IMR-90 (cell line): ENCODE measurements around the gene CEP57L1. TPM values are rescaled to one million over a fixed set of nuclear protein-coding genes. Genes with fewer than 3 reads are reported as not detected.

Experiments
- ATAC-seq: fragments of 200-7000 bp; cut with Tn5 transposase; 2 replicates; pipeline ENCODE4 v1.9.1; 2020; ENCODE audit warnings: low read depth, mild to moderate bottlenecking, moderate library complexity
- BruUV-seq: library from RNA; stranded (reverse); fragments of 400-500 nt; replicated peaks from 2 replicates; lab custom pipeline; 2021; lab: Mats Ljungman, UMichigan
- CTCF ChIA-PET: fragments of 300-600 bp; formaldehyde crosslinking; extraction: SDS; loops from one replicate; lab custom pipeline; 2021; ENCODE audit warnings: antibody characterized with exemption; lab: Yijun Ruan, JAX
- POLR2A ChIA-PET: fragments of 300-600 bp; sonication (Branson Sonifier 250); formaldehyde crosslinking; loops from one replicate; lab custom pipeline; 2022; ENCODE audit warnings: antibody characterized with exemption; ENCODE audit not compliant: unreplicated experiment; lab: Charles Lee
- DNase-seq: peaks from one replicate; pipeline ENCODE4 v3.0.0; 2013
- H2AFZ ChIP-seq: replicated peaks from 2 replicates; pipeline ENCODE3; 2013; ENCODE audit warnings: low read length, mild to moderate bottlenecking; ENCODE audit not compliant: poor library complexity
- H2AK5ac ChIP-seq: 2 replicates; pipeline ENCODE4 v1.6.1; 2013; ENCODE audit warnings: low read depth, low read length, inconsistent platforms
- H2AK9ac ChIP-seq: replicated peaks from 2 replicates; pipeline ENCODE3; 2013; ENCODE audit warnings: mild to moderate bottlenecking, low read depth, low read length, moderate library complexity; ENCODE audit not compliant: poor library complexity
- H2BK120ac ChIP-seq: 2 replicates; pipeline ENCODE4 v1.6.1; 2013; ENCODE audit warnings: low read depth, low read length, inconsistent platforms
- H2BK15ac ChIP-seq: 3 replicates; pipeline ENCODE4 v1.6.1; 2013; ENCODE audit warnings: low read depth, low read length, inconsistent platforms
- H2BK20ac ChIP-seq: 2 replicates; pipeline ENCODE4 v1.6.1; 2013; ENCODE audit warnings: low read depth, mild to moderate bottlenecking, inconsistent platforms, low read length, moderate library complexity
- H2BK5ac ChIP-seq: 2 replicates; pipeline ENCODE4 v1.6.1; 2013; ENCODE audit warnings: mild to moderate bottlenecking, low read depth, low read length, inconsistent platforms; ENCODE audit not compliant: poor library complexity, severe bottlenecking
- H3K14ac ChIP-seq: replicated peaks from 2 replicates; pipeline ENCODE4 v1.6.1; 2013; ENCODE audit warnings: low read depth, low read length, inconsistent platforms
- H3K18ac ChIP-seq: 2 replicates; pipeline ENCODE4 v1.6.1; 2013; ENCODE audit warnings: low read depth, low read length, control low read depth
- H3K23ac ChIP-seq: 2 replicates; pipeline ENCODE4 v1.6.1; 2013; ENCODE audit warnings: low read depth, low read length, inconsistent platforms
- H3K27ac ChIP-seq: 2 replicates; pipeline ENCODE4 v1.5.1; 2013; ENCODE audit warnings: mild to moderate bottlenecking, control low read depth, low read length; ENCODE audit not compliant: insufficient read depth
- H3K27me3 ChIP-seq: 2 replicates; pipeline ENCODE4 v1.6.1; 2013; ENCODE audit warnings: low read length; ENCODE audit not compliant: control insufficient read depth, insufficient read depth
- H3K36me3 ChIP-seq: 2 replicates; pipeline ENCODE4 v1.6.1; 2013; ENCODE audit warnings: low read length, mixed read lengths; ENCODE audit not compliant: control insufficient read depth, insufficient read depth
- H3K4ac ChIP-seq: 2 replicates; pipeline ENCODE4 v1.6.1; 2013; ENCODE audit warnings: low read depth, low read length, inconsistent platforms
- H3K4me1 ChIP-seq: 2 replicates; pipeline ENCODE4 v1.6.1; 2013; ENCODE audit warnings: low read length, mixed read lengths; ENCODE audit not compliant: control insufficient read depth, insufficient read depth
- H3K4me2 ChIP-seq: 2 replicates; pipeline ENCODE4 v1.6.1; 2013; ENCODE audit warnings: low read depth, mild to moderate bottlenecking, control low read depth, low read length, moderate library complexity
- H3K4me3 ChIP-seq: 2 replicates; pipeline ENCODE4 v1.5.1; 2013; ENCODE audit warnings: low read depth, mild to moderate bottlenecking, control low read depth, low read length, moderate library complexity; ENCODE audit not compliant: insufficient read depth
- H3K56ac ChIP-seq: 2 replicates; pipeline ENCODE4 v1.6.1; 2013; ENCODE audit warnings: low read length, inconsistent platforms; ENCODE audit not compliant: insufficient read depth; ENCODE audit errors: extremely low read depth
- H3K79me1 ChIP-seq, 2 experiments: 2 replicates each; pipeline ENCODE4 v1.6.1; 2013; ENCODE audit warnings: low read length in 2 of 2, inconsistent platforms in 1 of 2, low read depth in 1 of 2
- H3K9ac ChIP-seq: 2 replicates; pipeline ENCODE4 v1.6.1; 2013; ENCODE audit warnings: low read depth, low read length, control low read depth
- H3K9me1 ChIP-seq: 2 replicates; pipeline ENCODE4 v1.6.1; 2013; ENCODE audit warnings: low read length, inconsistent platforms; ENCODE audit not compliant: insufficient read depth
- H3K9me3 ChIP-seq: 2 replicates; pipeline ENCODE4 v1.6.1; 2013; ENCODE audit warnings: low read length; ENCODE audit not compliant: control insufficient read depth, insufficient read depth
- H4K20me1 ChIP-seq: 2 replicates; pipeline ENCODE4 v1.6.1; 2013; ENCODE audit warnings: low read length, inconsistent platforms; ENCODE audit not compliant: insufficient read depth
- H4K5ac ChIP-seq: 2 replicates; pipeline ENCODE4 v1.6.1; 2013; ENCODE audit warnings: mild to moderate bottlenecking, low read depth, low read length, control low read depth
- H4K8ac ChIP-seq, 2 experiments: 2 replicates each; pipeline ENCODE4 v1.6.1; 2013; ENCODE audit warnings: low read depth in 2 of 2, low read length in 2 of 2, control low read depth in 1 of 2, inconsistent platforms in 1 of 2
- H4K91ac ChIP-seq: 2 replicates; pipeline ENCODE4 v1.6.1; 2013; ENCODE audit warnings: low read depth, low read length, inconsistent platforms; ENCODE audit not compliant: insufficient read depth
- BHLHE40 ChIP-seq: fragments of 150-350 bp; IDR thresholded peaks from 2 replicates; pipeline ENCODE4 v1.6.1; 2016; ENCODE audit warnings: mild to moderate bottlenecking, low read depth, low read length
- CEBPB ChIP-seq: IDR thresholded peaks from 2 replicates; pipeline ENCODE4 v1.6.1; 2012; ENCODE audit warnings: low read depth, low read length, improper control_type of control experiment
- CTCF ChIP-seq: conservative IDR thresholded peaks from 2 replicates; pipeline ENCODE4 v1.5.1; 2012; ENCODE audit warnings: mild to moderate bottlenecking, low read depth, low read length, improper control_type of control experiment
- ELK1 ChIP-seq: fragments of 150-350 bp; IDR thresholded peaks from 2 replicates; pipeline ENCODE4 v1.6.1; 2016; ENCODE audit warnings: low read depth, mild to moderate bottlenecking, low read length, moderate library complexity, borderline replicate concordance
- FOS ChIP-seq: fragments of 150-350 bp; IDR thresholded peaks from 2 replicates; pipeline ENCODE4 v1.6.1; 2016; ENCODE audit warnings: low read depth, low read length
- MAFK ChIP-seq: IDR thresholded peaks from 2 replicates; pipeline ENCODE4 v1.6.1; 2012; ENCODE audit warnings: low read depth, low read length, improper control_type of control experiment
- MAZ ChIP-seq: IDR thresholded peaks from 2 replicates; pipeline ENCODE4 v1.6.1; 2012; ENCODE audit warnings: low read depth, mild to moderate bottlenecking, low read length, improper control_type of control experiment, moderate library complexity, borderline replicate concordance
- MXI1 ChIP-seq: IDR thresholded peaks from 2 replicates; pipeline ENCODE4 v1.6.1; 2012; ENCODE audit warnings: low read depth, mild to moderate bottlenecking, low read length, moderate library complexity, borderline replicate concordance
- NFE2L2 ChIP-seq: fragments of 150-350 bp; IDR thresholded peaks from 2 replicates; pipeline ENCODE4 v1.6.1; 2016; ENCODE audit warnings: low read depth, mild to moderate bottlenecking, low read length
- POLR2A ChIP-seq: IDR thresholded peaks from 2 replicates; pipeline ENCODE4 v1.6.1; 2012; ENCODE audit warnings: mild to moderate bottlenecking, low read depth, low read length
- RAD21 ChIP-seq: IDR thresholded peaks from 2 replicates; pipeline ENCODE4 v1.6.1; 2012; ENCODE audit warnings: low read length, improper control_type of control experiment
- RCOR1 ChIP-seq: IDR thresholded peaks from 2 replicates; pipeline ENCODE4 v1.6.1; 2012; ENCODE audit warnings: mild to moderate bottlenecking, low read length, improper control_type of control experiment; ENCODE audit not compliant: insufficient replicate concordance
- RFX5 ChIP-seq: IDR thresholded peaks from 2 replicates; pipeline ENCODE4 v1.8.0; 2012; ENCODE audit warnings: low read depth, mild to moderate bottlenecking, low read length, moderate library complexity
- USF2 ChIP-seq: fragments of 150-350 bp; IDR thresholded peaks from 2 replicates; pipeline ENCODE4 v1.6.1; 2017; ENCODE audit warnings: mild to moderate bottlenecking, antibody characterized with exemption, low read length, low read depth
- WGBS, 2 experiments: methylation state at CpG; one replicate each; pipeline versions ENCODE4 v1.1.5 to v1.1.7; 2013; ENCODE audit warnings: missing lambda C conversion rate in 2 of 2; ENCODE audit not compliant: insufficient read length in 1 of 2; ENCODE audit errors: extremely low coverage in 2 of 2; 5-methylcytosine and 5-hydroxymethylcytosine counted together
- dilution Hi-C: fragments of 300-500 bp; cut with HindIII; formaldehyde crosslinking; loops from one replicate; pipeline ENCODE4 v1.14.3; 2018; ENCODE audit warnings: low sequenced_read_pairs; ENCODE audit not compliant: unreplicated experiment
- in situ Hi-C: fragments of 300-500 bp; cut with MboI; formaldehyde crosslinking; loops from 3 replicates; pipeline ENCODE4 v1.14.3; 2019; ENCODE audit warnings: low sequenced_read_pairs, inconsistent platforms, mixed read lengths
- intact Hi-C: fragments of 100-400 bp; cut with micrococcal nuclease; formaldehyde crosslinking; loops from 2 replicates; pipeline ENCODE4 v1.10.0; 2022
- polyA plus RNA-seq, 3 experiments: library from polyadenylated mRNA; depleted of rRNA; stranded (reverse); fragments of >200 nt; gene quantifications; 2 replicates each; pipeline ENCODE4 v1.2.3, GENCODE V29; 2012; ENCODE audit warnings: low replicate concordance in 1 of 3
- total RNA-seq: library from RNA; depleted of rRNA; stranded (reverse); fragments of >200 nt; gene quantifications from 2 replicates; pipeline ENCODE4 v1.2.3, GENCODE V29; 2012

CEP57L1 gene
- total and polyA plus RNA-seq, 2 of the 4 experiments (the other 2 are of a cell fraction), result 10.3 to 21.9 TPM

- DNase-seq (no peak), ATAC-seq (no peak)
- H2BK5ac ChIP-seq, result no peak overlapping the region
- H4K91ac ChIP-seq, result no peak overlapping the region
- no peak overlapping the region for H4K5ac ChIP-seq
- H3K9ac ChIP-seq, result no peak overlapping the region
- ChIA-PET POLR2A (no interaction called here), CTCF (interaction anchor here (0.6 to 1.0 kb wide), 2 partner anchors 14 to 157 kb away, joined by 3 to 4 read pairs; no protein-coding TSS in a partner anchor)
- no peak overlapping the region for H2BK120ac ChIP-seq
- H3K79me1 ChIP-seq, result no peaks in the 10 kb centered on the region
- H2AFZ ChIP-seq, result no peak overlapping the region
- H3K9me1 ChIP-seq, result peaks cover 5% of the 10 kb centered on the region; the same call in 1 of the 2 replicates
- no TSS peak for BruUV-seq
- TF ChIP-seq RCOR1 (no peak), POLR2A (no peak), NFE2L2 (no peak), MAZ (no peak), CEBPB (no peak), USF2 (no peak), ELK1 (no peak), MXI1 (no peak), RFX5 (no peak), BHLHE40 (no peak), CTCF (no peak), MAFK (no peak), FOS (no peak), RAD21 (no peak)
- H3K27ac ChIP-seq, result no peak overlapping the region
- H3K36me3 ChIP-seq, result no peaks in the 10 kb centered on the region
- H3K4me1 ChIP-seq, result peaks cover 1% of the 10 kb centered on the region; the same call in 1 of the 2 replicates
- H3K23ac ChIP-seq, result no peak overlapping the region
- H3K4me3 ChIP-seq, result no peak overlapping the region
- no peaks in the 10 kb centered on the region for H3K9me3 ChIP-seq
- WGBS, 2 experiments, result no CpG with 5 or more reads among the region's 2 CpGs
- H2AK9ac ChIP-seq, result no peak overlapping the region
- no peak overlapping the region for H3K56ac ChIP-seq
- H3K14ac ChIP-seq, result no peak overlapping the region
- no peak overlapping the region for H2AK5ac ChIP-seq
- H4K8ac ChIP-seq, result no peak overlapping the region
- H3K18ac ChIP-seq, result no peak overlapping the region
- no peak overlapping the region for H3K4ac ChIP-seq
- dilution Hi-C loops (loop anchor here (25.0 kb wide), 1 partner anchor 513 kb away; no protein-coding TSS in a partner anchor), in situ Hi-C loops (no loop called here), intact Hi-C loops (loop anchor here (5.0 kb wide), 1 partner anchor 38 kb away; no protein-coding TSS in a partner anchor)
- no peak overlapping the region for H2BK20ac ChIP-seq
- no peaks in the 10 kb centered on the region for H3K27me3 ChIP-seq
- H4K20me1 ChIP-seq, result no peaks in the 10 kb centered on the region
- no peak overlapping the region for H2BK15ac ChIP-seq
- H3K4me2 ChIP-seq, result no peak overlapping the region
Observed at GRCh38 chr6:109050012-109050411, 45.3 kb upstream of the CEP57L1 start.
